AG20443 (cell line): ENCODE results near the gene C1orf146.
"Not testable (repeated sequence)": the region's sequence is repeated elsewhere in the genome, so short reads cannot be mapped to it uniquely, and the experiment has no call there.

ENCODE experiments used
- DNase-seq: peaks from one replicate; pipeline ENCODE4 v3.0.0; 2012; ENCODE audit warnings: low spot score, mixed read lengths

The C1orf146 gene

DNA sequence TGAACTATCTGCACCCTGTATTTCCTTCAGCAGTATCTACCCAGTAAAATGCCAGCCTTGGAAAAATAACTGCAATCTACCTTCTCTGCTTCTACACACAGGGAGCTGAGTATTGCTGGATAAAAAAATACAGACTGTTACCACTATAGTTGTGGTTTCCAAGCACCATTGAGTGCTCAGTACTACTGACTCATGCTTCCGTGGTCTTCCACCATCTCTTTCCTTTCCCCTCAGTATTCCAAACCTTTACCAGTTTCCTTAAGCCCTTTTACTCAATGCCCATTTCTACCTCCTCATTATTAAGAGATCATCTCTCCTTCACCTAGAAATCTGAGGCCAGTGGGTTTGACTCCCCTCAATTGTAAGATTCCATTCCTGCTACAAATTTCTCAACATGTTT is 57.2 kb downstream of the C1orf146 start:
- DNase-seq: no peak

DNA sequence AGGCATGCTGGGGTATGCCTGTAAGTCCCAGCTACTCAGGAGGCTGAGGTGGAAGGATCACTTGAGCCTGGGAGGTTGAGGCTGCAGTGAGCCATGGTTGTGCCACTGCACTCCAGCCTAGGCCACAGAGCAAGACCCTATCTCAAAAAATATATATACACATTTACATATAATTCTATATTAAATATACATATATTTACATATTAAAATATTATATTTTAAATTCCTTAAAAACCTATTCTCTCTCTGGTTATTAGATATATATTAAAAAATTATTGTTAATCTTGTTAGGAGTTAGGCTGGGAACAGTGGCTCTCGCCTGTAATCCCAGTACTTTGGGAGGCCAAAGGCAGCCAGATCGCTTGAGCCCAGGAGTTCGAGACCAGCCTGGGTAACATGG is 58.4 kb downstream of the C1orf146 start:
- DNase-seq: no peak

DNA sequence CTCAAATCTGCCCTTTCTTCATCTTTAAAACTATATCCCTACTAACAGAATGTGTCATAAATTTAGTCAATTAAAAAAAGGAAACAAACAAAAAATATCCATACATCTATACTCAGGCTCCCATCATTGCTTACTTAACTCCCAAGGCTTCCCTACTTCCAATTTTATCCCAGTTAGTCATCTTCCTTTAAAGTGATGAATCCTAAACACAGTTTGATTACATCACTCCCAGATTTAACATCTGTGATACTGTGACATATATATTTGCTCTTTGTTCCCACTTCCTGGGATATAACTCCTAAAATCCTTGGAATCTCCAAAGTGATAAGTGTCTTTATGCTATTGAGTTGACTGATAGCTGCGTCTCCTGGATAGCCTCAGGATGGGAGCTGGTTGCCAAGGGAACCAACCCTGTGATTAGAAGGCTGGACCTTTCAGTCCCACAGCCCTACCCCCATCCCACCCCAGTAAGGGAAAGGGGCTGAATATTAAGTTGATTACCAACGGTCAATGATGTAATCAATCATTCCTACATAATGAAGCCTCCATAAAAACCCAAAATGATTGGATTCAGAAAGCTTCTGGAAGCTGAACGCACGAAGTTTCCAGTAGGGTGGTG is 59.5 kb downstream of the C1orf146 start:
- no peak for DNase-seq

DNA sequence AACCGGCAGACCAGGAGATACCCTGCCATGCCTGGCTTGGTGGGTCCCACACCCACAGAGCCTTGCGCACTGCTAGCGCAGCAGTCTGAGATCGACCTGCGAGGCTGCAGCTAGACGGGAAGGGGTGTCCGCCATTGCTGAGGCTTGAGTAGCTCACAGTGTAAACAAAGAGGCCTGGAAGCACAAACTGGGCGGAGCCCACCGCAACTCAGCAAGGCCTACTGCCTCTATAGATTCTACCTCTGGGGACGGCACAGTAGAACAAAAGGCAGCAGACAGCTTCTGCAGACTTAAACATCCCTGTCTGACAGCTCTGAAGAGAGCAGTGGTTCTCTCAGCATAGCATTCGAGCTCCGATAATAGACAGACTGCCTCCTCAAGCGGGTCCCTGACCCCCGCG is 62.1 kb downstream of the C1orf146 start:
- DNase-seq: not testable (repeated sequence)

DNA sequence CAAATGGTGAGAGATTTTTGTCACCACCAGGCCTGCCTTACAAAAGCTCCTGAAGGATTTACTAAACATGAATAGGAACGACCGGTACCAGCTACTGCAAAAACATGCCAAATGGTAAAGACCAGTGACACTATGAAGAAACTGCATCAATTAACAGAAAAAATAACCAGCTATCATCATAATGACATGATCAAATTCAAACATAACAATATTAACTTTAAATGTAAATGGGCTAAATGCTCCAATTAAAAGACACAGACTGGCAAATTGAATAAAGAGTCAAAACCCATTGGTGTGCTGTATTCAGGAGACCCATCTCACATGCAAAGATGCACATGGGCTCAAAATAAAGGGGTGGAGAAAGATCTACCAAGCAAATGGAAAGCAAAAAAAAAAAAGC is 63.7 kb downstream of the C1orf146 start:
- not testable (repeated sequence) for DNase-seq

DNA sequence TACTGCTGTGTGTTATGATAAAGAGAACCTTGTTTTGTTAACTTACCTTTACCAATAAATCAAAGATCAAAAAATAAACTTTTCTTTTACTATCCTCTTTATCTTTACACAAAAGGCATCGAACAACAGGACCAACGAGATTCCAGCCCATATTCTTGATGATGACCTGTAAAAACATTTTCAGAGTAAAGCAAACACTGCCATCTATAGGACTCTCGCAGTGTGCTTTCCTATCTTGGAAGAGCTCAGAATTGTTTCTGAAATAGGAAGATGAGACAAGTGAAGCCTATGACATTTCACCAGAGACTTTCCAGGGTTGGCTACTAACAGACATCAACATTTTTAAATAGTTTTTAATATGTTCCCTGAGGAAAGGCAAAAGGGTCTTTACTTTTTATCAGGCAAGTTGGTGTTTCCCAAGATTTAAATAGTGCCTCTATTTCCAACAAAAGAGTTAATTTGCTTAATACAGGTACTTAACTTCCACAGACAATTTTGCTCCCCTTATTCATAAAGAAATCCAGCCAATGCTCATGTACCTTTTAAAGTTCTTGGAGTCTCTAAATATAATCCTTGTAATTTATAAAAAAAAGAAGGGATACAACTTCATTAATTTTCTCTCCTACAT is 73.8 kb downstream of the C1orf146 start:
- peak; percentile 61 for DNase-seq
